Measurements from ENCODE around the gene USH1C. TPM values are rescaled to one million over a fixed set of nuclear protein-coding genes. Genes with fewer than 3 reads are reported as not detected.

Gene USH1C
- total and polyA plus RNA-seq, 2 of the 13 experiments (the other 11 are each of a cell fraction or from before 2014, with no cell fraction given): not detected

GRCh38 chr11:17506942-17507341 lies 37.3 kb downstream of the USH1C start:
- 24% methylated on average over 3 of the region's 3 CpGs for WGBS (ENCODE audit: low lambda C conversion rate)
- H3K4me1 ChIP-seq (ENCODE audit: insufficient read depth, low read length): no peaks in the 10 kb centered on the region
- FAIRE-seq: no peak
- H3K9me3 ChIP-seq (ENCODE audit: low read length): no peaks in the 10 kb centered on the region
- intact Hi-C loops (cut with micrococcal nuclease; ENCODE audit: unreplicated experiment): loop anchor here (10.0 kb wide), 1 partner anchor 272 kb away; no protein-coding TSS in a partner anchor
- ChIA-PET CTCF (ENCODE audit: low intra/inter-chr PET ratio, low total read pairs) (no interaction called here), POLR2A (no interaction called here)
- H3K9ac ChIP-seq (ENCODE audit: insufficient read depth, low read depth, low read length): no peak overlapping the region
- peak; percentile 23; the same call in 1 of the 3 replicates for ATAC-seq
- in situ Hi-C loops (cut with HindIII; ENCODE audit: extremely low pct_ligation_motif_present, low pct_unique_long_range_greater_than_20kb): loop anchor here (5.0 to 25.0 kb wide), 2 partner anchors 125 to 270 kb away; no protein-coding TSS in a partner anchor
- no peaks in the 10 kb centered on the region for H3K36me3 ChIP-seq (replicated peaks in 1 of 2; ENCODE audit: control insufficient read depth in 1 of 2, insufficient read depth in 2 of 2, low read length in 2 of 2)
- H4K20me1 ChIP-seq (ENCODE audit: insufficient read depth, low read length): no peaks in the 10 kb centered on the region
- no peak overlapping the region for H2AFZ ChIP-seq (ENCODE audit: low read length)
- no peak overlapping the region for H3K4me2 ChIP-seq (ENCODE audit: low read depth, low read length)
- no peak overlapping the region for H3K4me3 ChIP-seq (replicated peaks in 1 of 3; ENCODE audit: insufficient read depth in 1 of 3, low read depth in 2 of 3, low read length in 3 of 3)
- DNase-seq (ENCODE audit: low spot score): no peak
- TF ChIP-seq PRDM15 (CRISPR knock-in tag; IDR thresholded peaks at IDR 0.05): no peak
- no peak overlapping the region for H3K27ac ChIP-seq (ENCODE audit: extremely low read length, insufficient read depth, low read length)
- no TSS peak for BruUV-seq (replicated peaks)
- H3K79me2 ChIP-seq (ENCODE audit: insufficient read depth, low read length): no peaks in the 10 kb centered on the region
- H3K27me3 ChIP-seq (ENCODE audit: control insufficient read depth in 1 of 2, insufficient read depth in 2 of 2, low read length in 2 of 2): peaks cover 0 to 1% of the 10 kb centered on the region in 2 experiments; a peak in 2 of 5 replicates

GRCh38 chr11:17506314-17506713 lies 37.9 kb downstream of the USH1C start:
- intact Hi-C loops (cut with micrococcal nuclease; ENCODE audit: unreplicated experiment): loop anchor here (10.0 kb wide), 1 partner anchor 272 kb away; no protein-coding TSS in a partner anchor
- no peak overlapping the region for H3K4me2 ChIP-seq (ENCODE audit: low read depth, low read length)
- H3K27ac ChIP-seq (ENCODE audit: extremely low read length, insufficient read depth, low read length): no peak overlapping the region
- ChIA-PET CTCF (ENCODE audit: low intra/inter-chr PET ratio, low total read pairs) (no interaction called here), POLR2A (no interaction called here)
- DNase-seq (ENCODE audit: low spot score) (no peak), FAIRE-seq (no peak), ATAC-seq (no peak)
- H4K20me1 ChIP-seq (ENCODE audit: insufficient read depth, low read length): no peaks in the 10 kb centered on the region
- no peaks in the 10 kb centered on the region for H3K36me3 ChIP-seq (replicated peaks in 1 of 2; ENCODE audit: control insufficient read depth in 1 of 2, insufficient read depth in 2 of 2, low read length in 2 of 2)
- no peaks in the 10 kb centered on the region for H3K9me3 ChIP-seq (ENCODE audit: low read length)
- in situ Hi-C loops (cut with HindIII; ENCODE audit: extremely low pct_ligation_motif_present, low pct_unique_long_range_greater_than_20kb): loop anchor here (5.0 to 25.0 kb wide), 2 partner anchors 124 to 269 kb away; no protein-coding TSS in a partner anchor
- no peaks in the 10 kb centered on the region for H3K79me2 ChIP-seq (ENCODE audit: insufficient read depth, low read length)
- WGBS (ENCODE audit: low lambda C conversion rate): 51% methylated on average over 5 of the region's 6 CpGs
- H3K9ac ChIP-seq (ENCODE audit: insufficient read depth, low read depth, low read length): no peak overlapping the region
- no peak overlapping the region for H2AFZ ChIP-seq (ENCODE audit: low read length)
- BruUV-seq (replicated peaks): no TSS peak
- H3K4me1 ChIP-seq (ENCODE audit: insufficient read depth, low read length): no peaks in the 10 kb centered on the region
- H3K4me3 ChIP-seq (replicated peaks in 1 of 3; ENCODE audit: insufficient read depth in 1 of 3, low read depth in 2 of 3, low read length in 3 of 3): no peak overlapping the region
- H3K27me3 ChIP-seq (ENCODE audit: control insufficient read depth in 1 of 2, insufficient read depth in 2 of 2, low read length in 2 of 2): peaks cover 0 to 1% of the 10 kb centered on the region in 2 experiments; a peak in 2 of 5 replicates
- TF ChIP-seq ZNF253 (CRISPR knock-in tag; IDR thresholded peaks at IDR 0.05; ENCODE audit: borderline replicate concordance): no peak
- no peak for TF ChIP-seq ZIK1 (CRISPR knock-in tag; IDR thresholded peaks at IDR 0.05; ENCODE audit: borderline replicate concordance, low read depth)
- no peak for TF ChIP-seq ZNF589 (CRISPR knock-in tag; conservative IDR thresholded peaks at IDR 0.05)
- TF ChIP-seq EED (CRISPR knock-in tag; IDR thresholded peaks at IDR 0.05): no peak
- TF ChIP-seq BORCS8-MEF2B (CRISPR knock-in tag; IDR thresholded peaks at IDR 0.05): no peak
- TF ChIP-seq ETV5 (CRISPR knock-in tag; IDR thresholded peaks at IDR 0.05; ENCODE audit: borderline replicate concordance): no peak
- TF ChIP-seq ZNF629 (CRISPR knock-in tag; conservative IDR thresholded peaks at IDR 0.05): no peak
- TF ChIP-seq TRAFD1 (CRISPR knock-in tag; IDR thresholded peaks at IDR 0.05; ENCODE audit: borderline replicate concordance): no peak
- no peak for TF ChIP-seq MAFF (IDR thresholded peaks at IDR 0.05; ENCODE audit: low read depth, low read length)
- no peak for TF ChIP-seq MATR3 (CRISPR knock-in tag; IDR thresholded peaks at IDR 0.05)
- no peak for TF ChIP-seq TAF1 (CRISPR knock-in tag; IDR thresholded peaks at IDR 0.05)
